HG02588 (cell line): ENCODE measurements around the gene AQP12A.

Source experiments
- ATAC-seq: cut with Tn5 transposase; IDR thresholded peaks from one replicate; pipeline ENCODE4 v1.9.1; 2021; ENCODE audit warnings: mild to moderate bottlenecking, moderate library complexity; ENCODE audit not compliant: unreplicated experiment

The AQP12A gene

DNA sequence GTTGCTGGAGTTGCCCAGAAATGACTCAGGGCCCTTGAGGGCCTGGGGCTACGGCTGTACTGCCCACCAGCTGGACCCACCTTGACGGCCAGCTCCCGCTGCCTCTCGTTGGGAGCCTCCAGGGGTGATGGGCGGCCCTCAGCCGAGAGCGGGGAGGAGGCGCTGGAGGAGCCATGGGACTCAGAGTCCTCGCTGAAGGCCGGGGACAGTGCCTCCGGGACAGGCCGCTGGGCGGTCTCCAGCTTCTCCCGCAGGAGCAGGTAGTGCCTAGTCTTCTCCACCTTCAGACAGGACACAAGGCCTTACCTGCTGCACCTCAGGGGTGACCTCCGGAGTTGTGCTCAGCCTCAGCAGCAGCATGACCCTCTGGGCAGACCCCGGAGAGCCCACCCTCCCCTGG lies 30.7 kb downstream of the AQP12A start:
- ATAC-seq, result no peak

GRCh38 chr2:240722796-240723735 lies 31.4 kb downstream of the AQP12A start:
- ATAC-seq, result no peak

DNA sequence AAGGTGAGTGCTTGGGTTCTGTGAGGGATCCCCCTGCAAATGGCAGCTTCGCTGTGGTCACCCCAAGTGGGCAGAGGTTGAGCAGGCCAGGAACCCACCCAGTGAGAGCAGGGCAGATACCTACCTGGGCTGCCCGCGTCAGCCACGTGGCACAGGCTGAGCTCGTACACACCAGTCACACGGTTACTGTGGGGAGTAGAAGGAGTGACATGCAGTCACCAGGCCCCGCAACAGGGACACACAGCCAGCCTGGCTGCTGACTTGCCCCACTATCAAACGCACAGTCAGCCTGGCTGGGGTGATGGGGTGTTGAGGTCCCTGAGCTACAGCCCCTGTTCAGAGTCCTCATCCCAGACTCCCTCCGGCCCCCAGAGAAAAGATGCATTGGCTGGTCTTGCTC lies 32.2 kb downstream of the AQP12A start:
- ATAC-seq, result no peak

GRCh38 chr2:240724431-240724830 lies 32.8 kb downstream of the AQP12A start:
- ATAC-seq, result no peak

GRCh38 chr2:240725266-240725665 lies 33.6 kb downstream of the AQP12A start:
- no peak for ATAC-seq

- no peak for ATAC-seq
These were observed 34.0 kb downstream of the AQP12A start for GRCh38 chr2:240725671-240726070.

- no peak for ATAC-seq
These were observed 35.2 kb downstream of the AQP12A start for GRCh38 chr2:240726876-240727275.

DNA sequence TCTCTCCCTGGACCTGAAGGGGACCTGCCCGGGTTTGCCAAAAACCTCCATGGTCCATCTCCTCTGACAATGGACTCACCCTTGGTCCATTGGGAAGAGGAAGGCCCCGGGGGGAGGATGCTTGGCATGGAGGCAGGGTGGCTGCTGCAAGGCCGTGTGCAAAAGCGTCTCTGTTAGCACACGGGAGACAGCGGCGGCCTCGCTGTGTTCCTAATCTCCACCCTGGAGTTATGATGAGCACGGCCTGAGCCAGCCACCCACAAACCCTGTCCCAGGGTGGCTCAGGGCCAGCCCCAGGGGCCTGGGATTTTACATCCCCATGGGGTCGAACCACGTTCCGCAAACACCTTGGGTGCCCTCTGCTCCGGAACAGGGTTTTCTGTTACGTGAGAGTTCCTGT lies 35.8 kb downstream of the AQP12A start:
- no peak for ATAC-seq

- ATAC-seq, result no peak
These were observed 36.2 kb downstream of the AQP12A start for GRCh38 chr2:240727913-240728312.

DNA sequence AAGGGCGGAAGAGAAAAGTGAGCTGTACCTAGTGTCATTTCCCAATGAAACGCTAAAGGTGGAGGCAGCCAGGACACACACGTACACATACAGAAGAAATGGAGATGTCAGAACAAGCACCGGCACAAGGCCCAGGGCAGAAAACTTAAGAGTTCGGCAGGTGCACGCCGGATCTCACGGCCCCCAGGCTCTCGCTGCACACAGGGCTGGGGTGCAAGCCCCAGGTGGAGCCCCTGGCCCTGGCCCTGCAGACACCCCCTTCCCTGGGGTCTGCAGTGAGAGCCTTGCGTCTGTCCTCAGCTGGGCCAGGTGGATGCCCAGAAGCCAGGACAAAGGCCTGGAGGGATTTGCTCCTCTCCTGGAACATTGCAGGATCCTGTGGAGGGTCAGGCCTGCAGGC lies 36.7 kb downstream of the AQP12A start:
- ATAC-seq, result no peak

GRCh38 chr2:240728827-240729226 lies 37.2 kb downstream of the AQP12A start:
- no peak for ATAC-seq

DNA sequence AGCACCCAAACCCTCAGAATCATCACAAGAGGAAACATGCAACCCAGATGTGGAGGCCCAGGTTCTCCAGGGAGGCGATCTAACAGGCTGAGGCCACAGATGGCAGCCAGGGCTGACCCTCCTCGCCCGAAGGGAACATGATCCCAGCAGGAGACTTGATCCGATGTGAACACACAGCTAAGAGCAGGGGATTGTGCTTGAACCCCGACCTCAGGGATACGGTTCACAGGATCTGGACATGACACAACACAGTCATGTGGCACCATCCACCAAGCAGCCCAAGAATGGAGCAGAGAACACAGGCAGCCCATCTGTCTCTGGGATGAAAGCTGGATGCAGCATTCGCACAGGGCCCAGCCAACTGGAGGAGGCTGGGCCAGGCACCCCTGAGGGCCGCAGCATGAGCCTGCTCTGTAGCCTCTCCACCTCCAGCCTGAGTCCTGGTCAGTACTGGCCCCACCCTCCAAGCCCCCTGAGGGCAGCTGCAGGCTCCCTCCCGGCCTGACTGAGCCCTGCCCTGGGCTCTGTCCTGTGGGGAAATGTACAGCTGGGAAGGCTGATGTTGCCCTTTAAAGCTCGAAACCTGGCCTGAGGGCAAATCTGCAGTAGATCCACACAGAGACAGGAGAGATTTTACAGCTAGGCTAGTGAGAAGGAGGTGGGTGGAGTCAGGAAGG lies 39.0 kb downstream of the AQP12A start:
- no peak for ATAC-seq

DNA sequence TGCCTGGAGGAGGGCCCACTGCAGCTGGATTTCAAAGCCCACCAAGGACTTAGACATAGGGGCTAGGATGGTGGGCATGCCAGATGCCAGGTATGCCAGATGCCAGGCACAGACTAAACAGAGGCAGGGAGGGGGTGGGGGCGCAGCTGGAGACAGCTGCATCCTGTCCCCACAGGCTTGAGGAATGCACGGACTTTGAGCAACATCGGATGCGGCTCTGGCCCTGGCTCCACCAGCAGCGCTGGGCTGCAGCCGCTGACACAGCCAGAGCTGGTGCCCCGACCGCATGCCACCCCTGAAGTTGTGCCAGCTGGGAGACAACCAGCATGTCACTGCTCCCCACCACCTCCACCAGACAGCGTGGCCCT lies 39.5 kb downstream of the AQP12A start:
- no peak for ATAC-seq

DNA sequence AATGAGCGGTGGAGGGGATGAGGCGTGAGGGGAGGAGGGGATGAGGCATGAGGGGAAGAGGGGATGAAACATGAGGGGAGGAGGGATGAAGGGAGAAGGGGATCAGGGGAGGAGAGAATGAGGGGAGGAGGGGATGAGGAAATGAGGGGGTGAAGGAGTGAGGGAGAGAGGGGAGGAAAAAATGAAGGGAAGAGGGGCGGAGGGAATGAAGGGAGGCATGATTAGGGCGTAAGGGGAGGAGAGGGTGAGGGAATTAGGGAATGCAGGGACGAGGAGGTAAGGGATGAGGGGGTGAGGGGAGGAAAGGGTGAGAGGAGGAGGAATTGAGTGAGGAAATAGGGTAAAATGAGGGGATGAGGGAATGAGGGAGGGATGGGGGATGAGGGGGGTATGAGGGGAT lies 40.5 kb downstream of the AQP12A start:
- ATAC-seq, result no peak

GRCh38 chr2:240732911-240733622 lies 41.4 kb downstream of the AQP12A start:
- no peak for ATAC-seq

DNA sequence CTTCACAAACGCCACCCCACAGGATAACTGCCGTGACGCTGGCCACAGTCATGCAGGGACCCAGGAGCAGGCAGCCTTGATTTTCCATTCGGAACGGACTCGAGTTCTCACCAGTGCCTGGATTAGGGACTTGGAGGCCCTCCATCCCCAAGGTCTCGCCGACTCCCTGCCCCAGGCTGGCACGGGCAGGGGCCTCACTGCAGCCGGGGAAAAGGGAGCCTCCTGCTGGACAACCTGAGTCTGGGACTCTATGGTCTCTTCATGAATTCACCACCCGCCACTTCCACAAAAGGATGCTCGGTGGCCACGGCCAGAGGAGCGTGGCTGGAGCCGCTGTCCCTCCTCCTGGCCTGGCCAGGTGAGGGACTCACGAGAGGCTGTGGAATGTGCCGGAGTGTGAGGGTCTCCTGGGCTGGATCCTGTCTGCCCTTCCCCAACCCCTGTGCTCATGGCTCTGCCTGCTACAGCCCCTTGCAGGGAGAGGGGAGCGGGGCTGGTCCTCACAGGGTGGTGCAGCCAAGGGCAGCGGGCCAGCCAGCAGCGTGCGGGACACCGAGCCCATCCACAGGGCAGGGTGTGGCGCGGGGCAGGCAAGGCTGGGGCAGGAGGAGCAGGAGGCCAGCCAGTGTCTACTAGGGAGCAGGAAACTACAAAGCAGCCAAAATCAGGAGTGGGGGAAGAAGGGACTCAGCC lies 42.3 kb downstream of the AQP12A start:
- ATAC-seq, result no peak

GRCh38 chr2:240734756-240735155 lies 43.1 kb downstream of the AQP12A start:
- ATAC-seq, result no peak

- no peak for ATAC-seq
These were observed 43.8 kb downstream of the AQP12A start for GRCh38 chr2:240735476-240735875.

DNA sequence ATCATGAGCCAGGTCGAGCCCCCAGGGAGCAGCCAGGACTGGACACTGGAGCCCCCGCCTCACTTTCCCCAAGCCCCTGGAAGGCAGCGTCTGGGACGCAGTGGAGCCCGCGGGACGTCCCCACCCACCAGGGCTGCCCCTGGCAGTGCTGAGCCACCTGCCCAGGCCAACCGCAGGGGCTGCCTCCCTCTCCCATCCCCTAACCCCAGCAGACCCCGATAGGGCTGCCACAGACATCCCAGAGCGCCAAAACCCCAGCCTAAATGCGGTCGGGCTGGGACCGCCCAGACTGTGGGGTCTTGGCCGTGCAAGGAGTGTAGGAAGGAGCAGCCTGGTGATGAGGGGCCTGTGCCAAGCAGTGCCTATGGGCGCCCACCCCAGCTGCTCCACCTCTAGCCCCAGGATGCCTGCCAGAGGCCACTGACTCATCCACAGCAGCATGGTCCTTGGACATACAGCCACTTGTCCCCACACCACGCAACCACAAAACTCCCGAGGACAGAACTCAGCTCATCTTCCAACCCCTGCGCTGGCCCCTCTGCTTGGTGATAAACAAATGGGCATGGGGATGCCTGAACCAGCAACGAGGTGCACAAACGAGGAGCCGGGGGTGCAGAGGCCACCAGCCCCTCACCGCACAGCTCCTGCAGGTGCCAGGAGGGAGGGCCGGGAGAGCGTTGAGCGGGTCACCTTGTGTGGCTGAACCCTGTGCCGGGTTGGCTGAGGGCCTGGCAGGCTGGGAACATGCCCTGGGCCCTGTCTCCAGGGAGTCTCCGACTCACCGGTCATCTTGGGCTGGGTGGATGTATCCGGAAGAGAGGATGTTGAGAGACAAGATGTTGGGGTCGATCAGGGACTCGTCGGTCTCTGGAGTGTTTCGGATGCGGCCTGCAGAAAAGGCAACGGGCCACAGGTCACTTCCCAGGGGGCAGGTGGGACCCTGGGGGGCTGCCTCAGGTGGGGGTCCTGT lies 44.9 kb downstream of the AQP12A start:
- no peak for ATAC-seq

GRCh38 chr2:240737512-240737911 lies 45.8 kb downstream of the AQP12A start:
- ATAC-seq, result no peak
